Uterus (tissue), 2 donors: ENCODE data around the gene PRUNE1.

ENCODE experiments used
- CTCF ChIP-seq, 4 experiments: fragments of 200-600 bp in 2 of 4; fragments of 450-650 bp in 2 of 4; sonication (generic) in 2 of 4; IDR thresholded peaks; one replicate each; pipeline ENCODE4 v1.5.1; 2016 to 2019; ENCODE audit warnings: antibody characterized with exemption in 4 of 4, mild to moderate bottlenecking in 2 of 4, moderate library complexity in 1 of 4
- POLR2A ChIP-seq, 2 donors: fragments of 450-650 bp; IDR thresholded peaks; one replicate each; pipeline ENCODE4 v1.6.1; 2016; ENCODE audit warnings: antibody characterized with exemption in 2 of 2, mild to moderate bottlenecking in 1 of 2, moderate library complexity in 1 of 2

DNA sequence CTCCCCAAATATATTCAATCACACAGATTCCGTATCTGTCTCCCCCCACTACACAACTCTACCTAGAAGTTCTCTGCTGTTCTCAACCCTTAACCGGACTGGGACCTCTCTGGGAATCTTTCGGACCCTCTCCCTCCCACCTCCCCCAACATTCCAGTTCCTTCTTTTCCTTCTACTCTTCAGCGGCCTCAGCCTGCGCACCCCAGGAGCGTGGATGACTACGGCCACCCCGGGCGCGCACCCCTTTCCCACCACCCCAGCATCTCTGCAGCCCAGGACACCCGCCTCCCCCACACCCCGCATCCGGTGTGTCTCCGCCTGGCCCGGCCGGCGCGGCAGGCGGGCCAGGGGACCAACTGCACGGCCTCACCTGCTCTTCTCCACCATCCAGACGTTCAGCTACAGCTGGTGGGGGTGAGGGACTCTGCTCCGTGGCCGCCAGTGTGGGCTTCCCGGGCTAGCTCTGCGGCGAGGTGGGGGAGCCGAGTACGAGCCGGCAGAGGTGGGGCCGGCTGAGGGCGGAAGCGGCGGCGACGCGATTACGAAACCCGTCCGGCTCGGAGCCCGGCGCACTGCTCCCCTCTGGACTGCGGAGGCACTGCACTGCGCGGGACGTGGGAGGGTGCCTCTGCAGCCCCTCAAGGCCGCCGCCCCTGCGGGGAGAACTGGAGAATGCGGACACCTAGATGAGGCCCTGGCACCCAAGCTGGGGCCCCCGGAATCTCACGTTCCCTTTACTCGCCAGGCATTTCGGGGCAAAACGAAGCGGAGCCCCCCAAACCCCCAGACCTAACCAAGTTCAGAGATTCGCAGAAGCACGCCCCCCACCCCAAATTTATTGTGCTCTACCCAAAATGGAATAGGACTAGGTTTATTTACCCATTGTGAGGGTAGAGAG lies 51.1 kb downstream of the PRUNE1 start, which contains the start of gene CDC42SE1:
- TF ChIP-seq POLR2A (IDR thresholded peaks at IDR 0.05): peak; percentile 67 to 94
- peak; percentile 53 to 95 (median 84) for TF ChIP-seq CTCF (IDR thresholded peaks at IDR 0.05)
